ENCODE measurements around the gene WNT6.

The WNT6 gene

DNA sequence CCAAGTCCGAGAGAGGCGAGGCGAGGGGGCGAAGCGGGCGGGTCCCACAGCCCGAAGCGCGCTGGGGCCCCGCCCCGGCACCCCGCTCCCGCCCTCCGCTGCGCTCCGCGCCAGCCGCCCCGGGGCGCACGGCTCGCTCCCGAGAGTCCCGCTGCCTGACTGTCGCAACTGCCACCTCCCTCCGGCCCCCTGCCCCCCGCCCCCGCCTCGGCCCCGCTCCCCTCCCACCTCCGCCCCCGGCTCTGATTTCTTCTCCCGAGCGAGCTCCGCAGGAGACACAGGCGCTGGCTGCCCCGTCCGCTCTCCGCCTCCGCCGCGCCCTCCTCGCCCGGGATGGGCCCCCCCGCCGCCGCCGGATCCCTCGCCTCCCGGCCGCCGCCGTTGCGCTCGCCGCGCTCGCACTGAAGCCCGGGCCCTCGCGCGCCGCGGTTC, at the start of gene WNT6:
TSS of gene WNT6 (plus strand) at position 250 of the 432 bp plus-strand sequence. CDS start 233 bp downstream, outside the sequence.
- no peak for DNase-seq

DNA sequence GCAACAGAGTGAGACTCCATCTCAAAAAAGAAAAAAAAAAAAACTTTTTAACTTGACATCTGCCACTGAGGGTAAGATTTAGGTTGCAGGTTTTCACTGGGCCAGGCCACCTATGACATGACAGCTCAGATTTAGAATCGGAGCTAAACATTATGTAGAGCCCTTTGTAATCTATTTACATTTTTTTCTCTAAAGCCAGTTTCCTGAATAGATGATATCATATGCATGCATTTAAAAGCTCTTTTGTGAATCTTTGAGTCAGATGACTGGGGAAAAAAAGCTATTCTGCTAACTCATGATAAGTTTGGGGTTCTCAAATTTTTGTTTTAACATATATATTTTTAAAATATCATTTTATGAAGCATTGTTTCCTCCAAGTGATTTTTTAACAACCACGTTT, 49.3 kb upstream of the WNT6 start:
- no peak for DNase-seq

DNA sequence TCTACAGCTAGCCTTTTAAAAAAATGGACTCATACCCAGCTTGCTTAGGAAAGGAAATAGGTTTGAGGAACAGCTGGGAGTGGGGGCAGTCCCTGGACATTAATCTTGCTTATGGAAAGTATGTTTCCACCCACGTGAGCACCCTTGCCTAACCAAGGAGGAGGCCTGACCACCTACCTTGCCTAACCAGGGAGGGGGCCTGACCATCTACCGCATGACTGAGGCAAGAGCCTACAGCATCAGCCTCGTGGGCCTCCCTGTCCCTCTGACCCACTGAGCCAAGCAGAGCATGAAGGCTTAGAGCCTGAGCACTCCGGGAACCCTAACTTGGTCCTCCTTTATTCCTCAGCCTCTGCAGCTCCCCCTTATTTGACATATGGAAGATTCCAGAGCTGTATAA, 48.2 kb upstream of the WNT6 start:
- no peak for DNase-seq

GRCh38 chr2:218812096-218812815, 47.3 kb upstream of the WNT6 start:
- no peak for DNase-seq

DNA sequence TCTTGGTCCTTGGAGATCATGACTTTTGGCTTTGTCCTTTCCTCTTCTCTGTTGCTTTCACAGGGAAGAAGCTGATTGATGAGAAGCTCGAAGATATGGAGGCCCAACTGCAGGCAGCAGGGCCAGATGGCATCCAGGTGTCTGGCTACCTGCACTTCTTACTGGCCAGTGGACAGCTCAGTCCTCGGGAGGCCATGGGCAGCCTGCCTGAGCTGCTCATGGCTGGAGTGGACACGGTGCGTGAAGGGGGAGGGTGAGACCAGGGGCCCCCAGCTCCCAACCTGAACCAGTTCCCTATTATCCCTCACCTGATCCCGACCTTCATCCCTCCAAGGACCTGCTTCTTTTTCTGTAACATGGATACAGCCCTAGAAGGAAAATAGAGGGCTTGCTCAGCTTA, 46.7 kb upstream of the WNT6 start:
- no peak for DNase-seq

DNA sequence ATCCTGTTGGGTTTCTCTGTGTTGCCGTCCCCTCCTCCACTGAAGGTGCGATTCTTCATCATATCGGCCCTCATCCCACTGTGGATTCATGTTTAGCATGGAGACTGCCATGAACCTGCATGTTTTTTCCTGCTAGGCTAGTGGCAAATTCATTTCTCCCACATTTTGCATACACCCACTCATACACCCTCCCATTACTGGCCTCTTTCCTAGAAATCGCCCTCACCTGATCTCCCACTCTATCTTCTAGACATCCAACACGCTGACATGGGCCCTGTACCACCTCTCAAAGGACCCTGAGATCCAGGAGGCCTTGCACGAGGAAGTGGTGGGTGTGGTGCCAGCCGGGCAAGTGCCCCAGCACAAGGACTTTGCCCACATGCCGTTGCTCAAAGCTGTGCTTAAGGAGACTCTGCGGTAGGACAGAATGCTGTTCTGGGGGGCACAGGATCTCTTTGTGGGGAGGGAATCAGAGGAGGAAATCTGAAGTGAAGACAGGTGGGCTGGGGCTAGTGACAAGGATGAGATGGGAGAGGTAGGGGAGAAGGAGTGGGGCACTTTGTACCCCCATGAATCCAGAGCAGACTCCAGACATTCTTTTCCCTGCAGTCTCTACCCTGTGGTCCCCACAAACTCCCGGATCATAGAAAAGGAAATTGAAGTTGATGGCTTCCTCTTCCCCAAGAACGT, 45.7 kb upstream of the WNT6 start:
- no peak for DNase-seq

DNA sequence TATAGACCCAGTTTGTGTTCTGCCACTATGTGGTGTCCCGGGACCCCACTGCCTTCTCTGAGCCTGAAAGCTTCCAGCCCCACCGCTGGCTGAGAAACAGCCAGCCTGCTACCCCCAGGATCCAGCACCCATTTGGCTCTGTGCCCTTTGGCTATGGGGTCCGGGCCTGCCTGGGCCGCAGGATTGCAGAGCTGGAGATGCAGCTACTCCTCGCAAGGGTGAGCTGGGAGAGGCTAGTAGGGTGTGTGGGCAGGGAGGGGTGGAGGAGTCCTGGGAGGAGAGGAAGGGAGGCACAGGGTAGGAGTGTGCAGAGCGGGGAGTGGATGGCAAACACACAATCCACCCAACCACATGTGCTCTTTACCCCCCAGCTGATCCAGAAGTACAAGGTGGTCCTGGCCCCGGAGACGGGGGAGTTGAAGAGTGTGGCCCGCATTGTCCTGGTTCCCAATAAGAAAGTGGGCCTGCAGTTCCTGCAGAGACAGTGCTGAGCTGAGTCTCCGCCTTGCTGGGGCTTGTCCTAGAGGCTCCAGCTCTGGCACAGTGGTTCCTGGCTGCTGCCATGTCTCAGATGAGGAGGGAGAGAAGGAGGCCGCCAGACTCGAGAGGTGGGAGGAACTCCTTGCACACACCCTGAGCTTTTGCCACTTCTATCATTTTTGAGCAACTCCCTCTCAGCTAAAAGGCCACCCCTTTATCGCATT, 44.9 kb upstream of the WNT6 start:
- no peak for DNase-seq

DNA sequence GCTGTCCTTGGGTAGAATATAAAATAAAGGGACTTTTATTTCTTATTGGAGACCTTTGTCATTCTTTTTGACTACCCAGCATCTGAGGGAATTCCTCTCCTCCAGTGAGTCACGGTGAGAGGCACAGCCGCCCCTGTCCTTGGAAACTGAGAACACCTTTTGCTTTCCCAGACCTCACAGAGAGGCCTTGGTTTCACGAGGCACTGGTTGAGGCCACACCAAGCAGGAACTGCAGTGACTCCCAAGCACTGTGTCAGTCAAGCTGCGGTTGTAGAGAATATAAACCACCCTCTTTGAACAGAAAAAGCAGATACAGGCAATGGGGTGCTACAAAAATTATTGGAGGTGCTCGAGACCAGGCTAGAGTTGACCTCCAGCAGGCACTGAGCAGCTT, 44.4 kb upstream of the WNT6 start:
- DNase-seq = no peak

DNA sequence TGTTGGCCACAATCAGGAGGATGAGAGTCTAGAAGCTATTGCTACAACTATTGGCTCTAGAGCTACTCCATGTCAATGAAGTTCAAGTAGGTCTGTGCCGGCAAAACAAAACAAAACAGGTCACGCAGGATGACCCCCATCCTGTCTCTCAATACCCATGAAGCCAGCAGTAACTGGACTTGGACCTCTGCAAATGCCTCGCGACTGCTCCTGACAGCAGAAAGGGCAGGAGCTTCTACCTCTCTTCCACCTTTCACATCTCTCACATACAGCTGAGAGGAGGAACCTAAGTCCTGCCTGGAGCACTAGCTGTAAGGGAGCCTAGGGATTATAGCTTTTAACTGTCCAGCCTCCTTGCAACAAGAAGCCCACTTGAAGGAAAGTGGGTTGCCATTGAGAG, 44.0 kb upstream of the WNT6 start:
- no peak for DNase-seq

DNA sequence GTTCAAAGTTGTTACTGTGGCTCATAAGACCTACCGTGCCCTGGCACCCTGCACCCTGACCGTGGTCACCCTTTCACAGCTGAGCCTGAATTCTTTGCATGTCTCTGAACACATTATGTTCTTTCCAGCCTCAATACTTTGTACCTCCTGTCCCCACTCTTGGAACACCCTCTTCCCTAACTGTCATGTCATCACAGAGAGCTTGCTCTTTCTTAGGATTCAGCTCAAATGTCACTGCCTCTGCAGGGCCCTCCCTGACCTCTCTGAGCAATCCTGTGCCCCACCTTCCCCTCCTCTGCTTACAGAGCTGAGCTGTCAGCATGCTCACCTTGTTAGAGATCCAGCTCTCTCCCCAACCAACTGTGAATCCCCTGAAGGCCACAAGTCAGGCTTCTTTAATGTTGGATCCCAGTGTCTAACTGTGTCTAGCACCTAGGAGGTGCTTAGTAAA, 43.0 kb upstream of the WNT6 start:
- no peak for DNase-seq

DNA sequence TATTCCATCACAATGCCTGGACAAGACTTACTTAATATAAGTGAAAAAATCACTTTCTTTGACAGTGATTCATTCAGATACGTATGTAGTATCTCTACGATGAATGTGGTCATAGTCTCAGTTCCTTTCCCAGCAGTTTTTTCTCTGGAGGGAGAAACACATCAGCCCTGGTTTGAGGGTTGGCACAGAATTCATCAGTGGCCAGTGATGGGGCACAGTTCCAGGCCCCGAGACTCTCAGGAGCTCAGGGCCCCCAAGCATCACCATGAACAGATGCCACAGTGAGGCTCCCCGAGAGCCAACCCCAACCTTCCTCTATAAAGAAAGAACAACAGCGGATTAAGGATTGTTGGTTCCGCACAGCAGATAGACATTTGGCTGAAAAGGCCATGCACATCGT, 40.5 kb upstream of the WNT6 start:
- DNase-seq = no peak

- no peak for DNase-seq
Measured at GRCh38 chr2:218820746-218821369, 38.7 kb upstream of the WNT6 start.

DNA sequence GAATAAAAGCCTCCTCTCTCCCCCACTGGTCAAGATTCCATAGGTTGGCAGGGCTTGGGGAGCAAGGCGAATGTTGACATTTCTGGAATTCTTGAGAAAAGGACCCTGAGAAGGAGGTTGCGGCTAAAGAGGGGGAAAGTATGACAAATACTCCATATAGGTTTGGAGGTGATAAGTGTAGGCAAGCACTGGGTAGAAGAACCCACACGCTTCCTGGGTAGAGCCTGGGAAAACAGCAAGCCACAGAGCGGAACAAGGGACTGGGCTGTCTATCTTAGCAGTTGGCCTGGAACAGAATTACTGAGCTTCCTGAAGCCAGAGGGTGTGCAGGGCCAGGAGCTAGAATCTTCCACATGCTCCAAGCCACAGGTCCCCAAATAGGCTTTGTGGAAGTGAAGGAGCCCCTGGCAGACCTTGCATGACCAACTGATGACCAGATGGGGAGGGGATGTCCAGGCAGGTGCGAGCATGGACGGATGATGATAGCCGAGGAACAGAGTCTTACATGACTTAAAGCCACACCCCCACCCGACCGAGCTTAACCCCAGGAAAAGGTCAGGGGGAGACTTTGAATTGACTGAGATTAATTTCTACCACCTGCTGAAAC, 37.9 kb upstream of the WNT6 start:
- DNase-seq = no peak

GRCh38 chr2:218822622-218823021, 37.0 kb upstream of the WNT6 start:
- DNase-seq = no peak

DNA sequence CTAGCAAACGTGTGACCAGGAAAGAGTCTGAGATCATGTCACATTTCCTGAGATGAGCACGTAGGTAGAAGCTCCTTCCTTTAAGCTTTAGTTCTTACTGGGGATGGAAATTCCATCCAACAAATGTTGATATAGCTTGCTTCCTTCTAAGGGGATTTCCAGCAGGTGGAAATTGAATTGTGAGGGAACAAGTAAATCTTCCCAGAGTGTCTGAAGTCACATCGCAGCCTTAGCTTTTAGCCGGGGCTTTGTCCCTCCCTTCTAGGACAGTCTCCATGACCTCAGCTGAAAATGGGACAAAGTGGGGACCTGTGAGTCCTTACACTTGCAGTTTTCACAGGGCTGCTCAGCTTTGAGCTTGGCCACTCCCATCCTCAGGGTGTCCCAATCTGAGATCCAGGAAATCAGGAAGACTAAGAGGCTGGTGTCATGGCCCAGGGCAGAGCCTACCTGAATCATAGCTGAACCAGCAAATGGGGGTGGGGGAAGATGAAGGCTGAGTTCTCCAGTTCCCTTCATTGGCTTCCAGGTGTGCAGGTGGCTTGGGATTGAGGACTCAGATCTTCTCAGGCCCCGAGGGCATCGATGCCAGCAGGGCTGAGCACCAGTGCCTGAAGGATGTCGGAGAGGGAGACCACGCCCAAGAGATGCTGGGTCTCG, 36.3 kb upstream of the WNT6 start:
- no peak for DNase-seq

GRCh38 chr2:218824004-218824403, 35.6 kb upstream of the WNT6 start:
- DNase-seq = no peak

DNA sequence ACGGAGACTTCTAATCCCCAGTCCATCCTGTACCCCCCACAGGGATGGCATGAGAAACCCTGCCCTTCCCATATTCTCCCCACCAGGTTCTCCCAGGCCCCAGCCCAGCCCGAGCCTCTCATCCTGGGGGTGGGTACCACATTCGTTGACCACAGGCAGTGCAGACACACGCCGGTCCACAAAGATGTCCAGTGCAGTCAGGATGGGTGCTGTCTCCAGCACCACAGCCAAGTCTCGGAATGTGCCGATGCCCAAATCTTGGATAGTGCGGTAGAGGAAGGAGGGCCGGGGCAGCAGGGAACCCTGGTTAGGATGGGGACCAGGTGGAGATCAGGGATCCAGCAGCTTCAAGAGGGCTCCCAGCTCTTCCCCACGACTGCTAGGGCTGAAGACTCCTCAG, 32.8 kb upstream of the WNT6 start:
- DNase-seq = no peak

DNA sequence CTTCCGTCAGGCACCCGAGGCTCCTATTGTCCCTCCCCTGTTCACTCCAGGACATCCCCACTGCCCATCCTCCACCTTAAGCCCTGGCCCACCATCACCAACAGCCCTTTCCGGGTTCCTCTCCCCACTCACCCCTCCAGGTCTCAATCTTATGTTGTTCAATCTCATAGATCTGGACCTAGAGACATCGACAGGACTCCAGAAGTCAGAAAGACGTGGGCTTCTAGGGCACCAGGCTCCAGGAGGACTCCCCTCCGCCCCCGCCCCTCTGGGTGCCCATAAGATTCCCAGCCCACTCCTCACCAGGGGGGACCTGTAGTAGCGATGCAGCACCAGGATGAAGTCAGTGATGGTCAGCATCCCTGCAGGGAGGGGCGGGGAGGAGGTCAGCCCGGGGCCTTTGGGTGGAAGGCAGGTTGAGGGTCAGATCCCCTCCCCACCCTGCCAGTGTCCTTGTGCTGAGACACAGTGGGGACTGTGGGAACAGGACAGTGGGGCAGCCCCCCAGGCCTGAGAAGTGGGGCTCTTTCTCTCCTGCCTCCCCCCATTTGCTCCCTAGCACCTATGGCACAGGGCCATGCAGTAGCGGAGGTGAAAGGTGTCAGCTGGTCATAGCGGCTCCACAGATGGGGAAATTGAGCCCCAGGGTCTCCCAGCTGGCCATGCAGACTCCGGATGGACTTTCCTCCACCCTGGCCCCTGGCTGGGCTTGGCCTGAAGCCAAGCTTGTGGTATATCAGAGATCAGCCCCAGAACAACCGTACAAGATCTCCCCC, 31.7 kb upstream of the WNT6 start:
- no peak for DNase-seq

GRCh38 chr2:218828477-218828778, 31.2 kb upstream of the WNT6 start:
- no peak for DNase-seq

DNA sequence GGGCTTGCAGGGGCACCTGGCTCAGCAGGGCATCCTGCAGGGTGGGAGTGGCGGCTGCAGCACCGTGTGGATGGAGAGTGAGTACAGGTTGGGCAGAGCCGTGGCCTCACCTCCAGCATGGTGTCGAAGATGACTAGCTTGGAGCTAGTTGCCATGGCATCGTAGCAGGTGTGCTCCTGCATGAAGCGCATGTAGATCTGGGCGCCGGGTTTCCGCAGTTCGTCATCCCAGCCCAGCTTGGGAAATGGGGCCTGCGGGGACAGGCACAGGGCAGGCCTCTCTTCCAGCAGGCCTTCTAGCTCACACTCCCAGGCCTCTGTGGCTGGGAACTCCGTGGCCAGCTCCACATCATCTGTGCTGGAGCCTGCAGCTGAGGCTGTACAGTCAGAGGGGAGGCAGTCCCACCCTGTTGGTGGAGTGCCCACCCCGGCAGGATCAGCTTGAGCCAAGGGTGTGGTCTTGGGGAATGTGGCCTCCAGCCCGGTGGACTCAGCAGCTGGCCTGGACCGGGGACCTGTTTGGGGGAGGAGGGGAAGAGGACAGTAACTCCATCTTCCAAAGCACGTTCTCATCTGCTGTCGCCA, 29.6 kb upstream of the WNT6 start:
- peak; percentile 10 for DNase-seq

DNA sequence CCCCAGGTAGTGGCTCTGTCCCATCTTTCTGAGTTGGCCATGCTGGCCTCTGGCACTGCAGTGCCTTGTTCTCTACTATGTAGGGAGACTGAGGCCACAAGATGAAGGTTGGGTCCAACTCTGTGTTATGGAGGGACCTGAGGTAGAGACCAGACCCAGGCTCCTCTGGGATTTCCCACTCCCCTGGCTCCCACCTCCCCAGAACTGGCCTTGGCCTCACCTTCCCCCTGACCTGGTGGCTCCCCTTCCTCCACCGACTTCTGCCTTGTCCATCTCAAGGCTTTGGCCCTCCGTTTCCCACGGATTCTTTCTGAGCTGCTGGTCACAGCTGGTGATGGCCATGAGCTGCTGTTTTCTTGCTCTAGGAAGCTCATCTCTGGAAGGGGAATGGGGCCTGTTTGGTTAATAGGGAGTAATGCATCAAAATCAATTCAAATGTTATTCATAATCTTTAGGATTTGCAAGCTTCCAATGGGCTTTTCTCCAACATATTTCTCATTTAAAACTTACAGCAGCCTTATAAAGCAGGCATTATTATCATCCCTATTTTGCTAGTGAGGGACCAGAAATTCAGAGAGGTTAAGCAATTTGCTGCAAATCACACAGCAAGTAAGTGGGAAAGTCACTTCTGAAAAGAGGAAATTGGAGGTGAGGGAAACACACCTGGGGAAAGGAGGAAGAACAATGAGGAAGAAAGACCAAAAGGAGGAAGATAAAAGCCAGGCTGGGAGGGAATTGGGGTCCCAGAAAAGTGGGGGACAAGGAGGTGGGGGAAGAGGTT, 28.9 kb upstream of the WNT6 start:
- no peak for DNase-seq
